ENCODE data around the gene CDC7. TPM values are rescaled to one million over a fixed set of nuclear protein-coding genes. Genes with fewer than 3 reads are reported as not detected.

CDC7 gene
- total and polyA plus RNA-seq, 2 experiments from 2014 or later, result 26.6 to 44.0 TPM

GRCh38 chr1:91557039-91557690 is 56.5 kb downstream of the CDC7 start:
- DNase-seq (ENCODE audit: low spot score), result no peak
- no peak for ATAC-seq
- Histone ChIP-seq H3F3A (replicated peaks; ENCODE audit: low read depth) (no peaks in the 10 kb centered on the region), H4K20me1 (replicated peaks; ENCODE audit: insufficient read depth) (no peaks in the 10 kb centered on the region), H3K79me2 (replicated peaks; ENCODE audit: insufficient read depth) (no peaks in the 10 kb centered on the region), H3K4me3 (no peak overlapping the region), H3K27ac (ENCODE audit: low read depth) (no peak overlapping the region), H3K9me2 (ENCODE audit: insufficient read depth) (0 out of 2 replicates have a peak, but pooled peaks cover 6% of the 10 kb centered on the region), H3K27me3 (ENCODE audit: insufficient read depth) (no peaks in the 10 kb centered on the region), H3K36me3 (ENCODE audit: insufficient read depth) (no peaks in the 10 kb centered on the region), H3K4me2 (no peak overlapping the region), H3K4me1 (ENCODE audit: insufficient read depth) (no peaks in the 10 kb centered on the region), H2AFZ (no peak overlapping the region; the same call in 1 of the 2 replicates)
- Mint-ChIP-seq H3K27ac (no peak overlapping the region), H3K36me3 (ENCODE audit: low read depth) (no peaks in the 10 kb centered on the region), H3K27me3 (ENCODE audit: insufficient read depth, low read depth, poor library complexity) (peaks cover 5% of the 10 kb centered on the region), H3K4me1 (peaks cover 3% of the 10 kb centered on the region; the same call in 2 of the 3 replicates), H3K9me3 (no peaks in the 10 kb centered on the region; the same call in 2 of the 3 replicates), H3K4me3 (no peak overlapping the region)
- TF ChIP-seq ZNF462 (CRISPR knock-in tag; IDR thresholded peaks at IDR 0.05), result no peak
- no peak for TF ChIP-seq ZNF331 (CRISPR knock-in tag; IDR thresholded peaks at IDR 0.05; ENCODE audit: low read depth)
- no peak for TF ChIP-seq JUNB (IDR thresholded peaks at IDR 0.05; ENCODE audit: unreplicated experiment)
- no peak for TF ChIP-seq NANOG (IDR thresholded peaks at IDR 0.05; ENCODE audit: borderline replicate concordance)
- no peak for TF ChIP-seq STAT1 (IDR thresholded peaks at IDR 0.05; ENCODE audit: unreplicated experiment)
- no peak for TF ChIP-seq REST (IDR thresholded peaks at IDR 0.05; ENCODE audit: unreplicated experiment)
- no peak for TF ChIP-seq CREB1 (CRISPR knock-in tag; IDR thresholded peaks at IDR 0.05; ENCODE audit: low read depth)
- no peak for TF ChIP-seq POLR2AphosphoS5 (IDR thresholded peaks at IDR 0.05; ENCODE audit: low read depth)
